Rectal smooth muscle tissue (tissue), 1 donor: Measurements from ENCODE around the gene RAD51B.

Experiments used
- H3K27ac ChIP-seq: one replicate; pipeline ENCODE4 v1.7.0; 2013; ENCODE audit warnings: low read depth, low read length, inconsistent platforms
- H3K27me3 ChIP-seq: one replicate; pipeline ENCODE4 v1.7.0; 2013; ENCODE audit warnings: low read length; ENCODE audit not compliant: control insufficient read depth, insufficient read depth
- H3K36me3 ChIP-seq: one replicate; pipeline ENCODE4 v1.7.0; 2013; ENCODE audit warnings: low read length; ENCODE audit not compliant: control insufficient read depth, insufficient read depth
- H3K4me1 ChIP-seq: one replicate; pipeline ENCODE4 v1.7.0; 2013; ENCODE audit warnings: low read length; ENCODE audit not compliant: control insufficient read depth, insufficient read depth
- H3K4me3 ChIP-seq: one replicate; pipeline ENCODE4 v1.7.0; 2013; ENCODE audit warnings: low read length
- H3K9ac ChIP-seq: one replicate; pipeline ENCODE4 v1.7.0; 2013; ENCODE audit warnings: low read length

The RAD51B gene

GRCh38 chr14:68358500-68358899 lies 538.9 kb downstream of the RAD51B start:
- H3K36me3 ChIP-seq, result no peaks in the 10 kb centered on the region
- no peaks in the 10 kb centered on the region for H3K27me3 ChIP-seq
- no peak overlapping the region for H3K27ac ChIP-seq
- peaks cover 14% of the 10 kb centered on the region for H3K4me1 ChIP-seq
- no peak overlapping the region for H3K9ac ChIP-seq
- H3K4me3 ChIP-seq, result no peak overlapping the region

- H3K4me1 ChIP-seq, result peaks cover 14% of the 10 kb centered on the region
- H3K27ac ChIP-seq, result peak overlapping the region; percentile 58
- H3K36me3 ChIP-seq, result no peaks in the 10 kb centered on the region
- H3K4me3 ChIP-seq, result no peak overlapping the region
- no peak overlapping the region for H3K9ac ChIP-seq
- no peaks in the 10 kb centered on the region for H3K27me3 ChIP-seq
Measured at GRCh38 chr14:68359022-68359836, 539.6 kb downstream of the RAD51B start.

GRCh38 chr14:68359837-68360552 lies 540.4 kb downstream of the RAD51B start:
- H3K27ac ChIP-seq, result peak overlapping the region; percentile 58
- peak overlapping the region; percentile 17 for H3K4me3 ChIP-seq
- H3K4me1 ChIP-seq, result peaks cover 22% of the 10 kb centered on the region
- no peak overlapping the region for H3K9ac ChIP-seq
- H3K27me3 ChIP-seq, result no peaks in the 10 kb centered on the region
- H3K36me3 ChIP-seq, result no peaks in the 10 kb centered on the region

- Histone ChIP-seq H3K27ac (no peak overlapping the region), H3K9ac (no peak overlapping the region), H3K27me3 (no peaks in the 10 kb centered on the region), H3K36me3 (no peaks in the 10 kb centered on the region), H3K4me1 (peaks cover 25% of the 10 kb centered on the region), H3K4me3 (no peak overlapping the region)
Measured at GRCh38 chr14:68361231-68361630, 541.7 kb downstream of the RAD51B start.

- no peak overlapping the region for H3K27ac ChIP-seq
- no peak overlapping the region for H3K4me3 ChIP-seq
- no peaks in the 10 kb centered on the region for H3K36me3 ChIP-seq
- no peaks in the 10 kb centered on the region for H3K27me3 ChIP-seq
- H3K4me1 ChIP-seq, result peaks cover 32% of the 10 kb centered on the region
- no peak overlapping the region for H3K9ac ChIP-seq
Measured at GRCh38 chr14:68362846-68363245, 543.3 kb downstream of the RAD51B start.

GRCh38 chr14:68363466-68363842 lies 543.9 kb downstream of the RAD51B start:
- H3K4me3 ChIP-seq, result no peak overlapping the region
- peaks cover 32% of the 10 kb centered on the region for H3K4me1 ChIP-seq
- no peaks in the 10 kb centered on the region for H3K27me3 ChIP-seq
- H3K9ac ChIP-seq, result no peak overlapping the region
- H3K36me3 ChIP-seq, result no peaks in the 10 kb centered on the region
- peak overlapping the region; percentile 78 for H3K27ac ChIP-seq

- Histone ChIP-seq H3K27me3 (no peaks in the 10 kb centered on the region), H3K4me1 (peaks cover 31% of the 10 kb centered on the region), H3K36me3 (no peaks in the 10 kb centered on the region), H3K9ac (no peak overlapping the region), H3K27ac (peak overlapping the region; percentile 78), H3K4me3 (no peak overlapping the region)
Measured at GRCh38 chr14:68363843-68364767, 544.5 kb downstream of the RAD51B start.

- peak overlapping the region; percentile 78 for H3K27ac ChIP-seq
- H3K27me3 ChIP-seq, result no peaks in the 10 kb centered on the region
- no peak overlapping the region for H3K4me3 ChIP-seq
- H3K36me3 ChIP-seq, result no peaks in the 10 kb centered on the region
- H3K4me1 ChIP-seq, result peaks cover 26% of the 10 kb centered on the region
- no peak overlapping the region for H3K9ac ChIP-seq
Measured at GRCh38 chr14:68364792-68365192, 545.2 kb downstream of the RAD51B start.

- no peaks in the 10 kb centered on the region for H3K27me3 ChIP-seq
- H3K4me3 ChIP-seq, result no peak overlapping the region
- H3K9ac ChIP-seq, result no peak overlapping the region
- peak overlapping the region; percentile 78 for H3K27ac ChIP-seq
- H3K4me1 ChIP-seq, result peaks cover 25% of the 10 kb centered on the region
- no peaks in the 10 kb centered on the region for H3K36me3 ChIP-seq
Measured at GRCh38 chr14:68365228-68365627, 545.6 kb downstream of the RAD51B start.

- Histone ChIP-seq H3K4me3 (no peak overlapping the region), H3K27ac (peak overlapping the region; percentile 30), H3K4me1 (peaks cover 23% of the 10 kb centered on the region), H3K27me3 (no peaks in the 10 kb centered on the region), H3K36me3 (no peaks in the 10 kb centered on the region), H3K9ac (no peak overlapping the region)
Measured at GRCh38 chr14:68366656-68367055, 547.1 kb downstream of the RAD51B start.

GRCh38 chr14:68367536-68367935 lies 548.0 kb downstream of the RAD51B start:
- Histone ChIP-seq H3K4me1 (peaks cover 23% of the 10 kb centered on the region), H3K9ac (no peak overlapping the region), H3K4me3 (no peak overlapping the region), H3K27ac (peak overlapping the region; percentile 46), H3K36me3 (no peaks in the 10 kb centered on the region), H3K27me3 (no peaks in the 10 kb centered on the region)

GRCh38 chr14:68368850-68369249 lies 549.3 kb downstream of the RAD51B start:
- peaks cover 23% of the 10 kb centered on the region for H3K4me1 ChIP-seq
- H3K27ac ChIP-seq, result no peak overlapping the region
- H3K4me3 ChIP-seq, result no peak overlapping the region
- no peaks in the 10 kb centered on the region for H3K36me3 ChIP-seq
- H3K27me3 ChIP-seq, result no peaks in the 10 kb centered on the region
- H3K9ac ChIP-seq, result no peak overlapping the region
